DMS 273 treated with DMSO at 0.1 percent for 48 hours (cell line): ENCODE data around the gene HECTD4.

ENCODE experiments used
- DNase-seq: peaks from one replicate; lab custom pipeline; 2025; lab: John Stamatoyannopoulos, UW

Gene HECTD4

DNA sequence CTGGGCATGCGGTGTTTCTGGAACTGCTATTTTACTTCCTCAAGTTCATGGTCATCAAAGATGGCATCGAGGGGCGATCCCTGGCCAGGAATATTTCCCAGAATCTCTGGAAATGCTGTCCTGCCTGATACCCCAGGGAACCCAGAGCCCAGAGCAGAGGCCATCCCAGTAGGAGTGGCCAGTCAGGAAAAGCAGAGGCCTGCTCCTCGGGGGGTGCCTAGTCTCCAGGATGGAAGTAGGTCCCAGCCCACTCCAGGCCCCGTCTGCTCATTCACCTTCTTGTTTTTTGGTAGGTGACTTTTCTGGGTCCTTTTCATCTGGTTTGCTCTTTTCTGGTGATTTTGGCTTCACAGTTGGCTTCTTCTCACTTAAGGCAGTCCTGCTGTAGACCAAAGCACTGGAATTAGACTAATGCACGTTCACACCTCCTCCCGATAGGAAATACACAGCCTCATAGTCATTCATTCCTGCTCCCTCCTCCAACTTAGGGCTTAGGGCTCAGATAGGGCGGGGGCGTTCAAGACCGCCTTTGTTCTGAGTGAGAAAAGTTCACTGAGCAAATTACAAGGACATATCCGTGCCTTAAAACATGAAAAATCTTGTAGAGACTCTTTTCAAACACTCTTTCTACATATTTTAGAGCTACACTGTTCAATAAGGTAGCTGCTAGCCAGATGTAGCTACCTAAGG is 205.8 kb downstream of the HECTD4 start:
- DNase-seq = no peak

DNA sequence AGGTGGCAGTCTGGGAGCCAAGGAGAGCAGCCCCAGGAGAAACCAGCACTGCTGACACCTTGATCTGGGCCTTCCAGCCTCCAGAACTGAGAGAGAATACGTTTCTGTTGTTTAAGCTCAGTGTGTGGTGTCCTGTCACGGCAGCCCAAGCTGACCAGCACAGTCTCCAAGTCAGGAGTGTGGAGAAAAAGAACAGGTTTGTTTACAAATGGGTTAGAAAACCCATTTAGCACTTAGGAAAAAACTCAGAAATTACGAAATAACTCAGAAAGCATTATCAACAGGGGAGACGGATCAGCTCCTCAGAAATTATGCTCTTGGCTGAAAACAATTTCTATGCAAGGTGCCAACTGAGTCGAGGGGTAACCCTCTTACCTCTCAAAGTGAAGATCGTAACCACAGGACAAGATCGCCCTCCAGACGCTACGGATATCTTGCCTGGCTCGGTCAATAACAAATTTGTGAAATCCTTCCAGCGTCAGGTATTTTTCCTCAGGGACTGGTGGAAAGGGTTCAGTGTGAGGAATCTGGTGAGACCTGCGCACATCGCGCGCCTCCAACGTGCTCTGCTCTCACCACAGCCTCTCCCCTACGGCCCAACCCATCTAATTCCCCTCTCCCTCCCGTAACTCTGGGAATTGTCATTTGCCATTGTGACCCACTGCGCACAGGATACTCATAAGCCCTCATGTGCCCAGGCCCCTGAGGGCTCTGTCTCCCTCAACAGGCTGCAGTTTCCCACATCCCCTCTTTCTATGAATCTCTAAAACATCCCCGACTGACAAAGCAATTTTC is 206.7 kb downstream of the HECTD4 start:
- DNase-seq = no peak

DNA sequence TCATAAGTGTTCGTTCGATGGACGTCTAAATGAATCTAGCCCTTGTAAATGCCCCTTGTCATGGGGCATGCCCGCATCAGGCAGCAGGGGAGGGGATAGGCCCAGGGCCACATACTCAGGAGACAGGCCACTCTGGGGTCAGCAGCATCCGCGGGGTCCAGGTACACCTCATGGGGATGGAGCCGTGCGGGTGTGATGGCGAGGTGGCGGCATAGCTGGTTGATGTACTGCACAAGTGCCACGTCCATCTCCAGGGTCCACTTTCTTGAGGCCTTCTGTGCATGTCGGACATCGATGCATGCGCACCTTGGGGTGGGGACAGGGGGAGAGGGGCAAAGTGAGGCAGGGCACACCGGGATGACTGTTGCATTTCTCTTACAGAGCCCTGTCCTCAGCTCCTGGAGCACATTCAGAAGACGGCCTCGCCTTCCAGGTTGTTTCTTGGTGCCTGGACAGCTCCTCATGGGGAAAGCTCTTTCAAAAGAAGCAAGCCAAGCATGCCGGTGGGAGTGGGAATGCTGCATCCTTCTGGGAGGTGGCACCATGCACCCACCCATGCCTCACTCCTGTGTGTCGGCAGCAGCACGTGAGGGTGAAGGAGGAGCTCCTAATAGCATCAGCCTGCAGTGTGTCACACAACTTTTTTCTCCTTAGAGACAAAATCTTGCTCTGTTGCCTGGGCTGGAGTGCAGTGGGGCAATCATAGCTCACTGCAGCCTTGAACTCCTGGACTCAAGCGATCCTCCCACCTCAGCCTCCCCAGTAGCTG is 209.5 kb downstream of the HECTD4 start:
- no peak for DNase-seq

DNA sequence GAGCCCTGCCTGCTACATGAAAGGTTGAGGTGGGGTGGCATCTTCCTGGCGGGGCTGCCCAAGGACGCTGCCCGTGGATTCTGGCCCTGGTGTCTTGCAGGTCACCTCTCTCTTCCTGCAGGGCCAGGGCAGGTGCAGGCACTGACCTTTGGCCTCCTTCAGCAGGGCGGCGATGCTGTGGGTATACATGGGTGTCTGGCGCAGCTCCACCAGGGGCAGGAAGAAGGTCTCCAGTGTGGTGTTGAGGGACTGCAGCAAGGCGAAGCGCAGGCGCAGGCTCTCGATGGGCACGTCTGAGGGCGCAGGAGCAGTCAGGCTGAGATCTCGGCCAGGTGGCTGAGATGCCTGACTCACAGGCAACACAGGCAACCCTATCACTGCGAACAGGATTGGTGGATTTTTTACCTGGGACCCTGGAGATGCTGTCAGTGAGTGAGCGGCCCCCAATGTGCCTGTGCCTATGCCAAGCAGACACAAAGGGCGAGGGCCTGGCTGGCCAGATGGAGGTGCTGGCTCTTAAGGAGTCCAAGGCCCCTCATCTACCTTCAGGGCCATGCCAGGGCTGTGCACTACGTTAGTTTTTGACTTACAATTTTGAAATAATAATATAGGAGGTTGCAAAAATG is 211.1 kb downstream of the HECTD4 start:
- DNase-seq = no peak

DNA sequence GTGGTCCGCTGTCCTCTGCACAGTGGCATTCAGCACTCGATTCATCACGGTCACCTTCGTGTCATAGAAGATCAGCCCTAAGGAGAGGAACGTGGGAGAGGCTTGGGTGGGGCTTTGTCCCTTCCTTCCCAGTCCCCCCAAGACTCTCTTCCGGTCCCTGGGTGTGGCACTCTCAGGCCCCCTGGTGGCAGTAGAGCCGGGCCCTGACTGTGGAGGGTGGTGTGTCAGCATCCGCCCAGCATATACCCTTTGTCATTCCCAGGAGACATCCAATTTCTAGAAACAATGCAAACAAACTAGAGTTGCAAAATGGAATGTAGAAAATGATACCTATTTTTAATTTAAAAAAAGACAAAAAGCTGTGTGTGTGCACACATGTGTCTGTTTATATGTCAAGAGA is 211.9 kb downstream of the HECTD4 start:
- no peak for DNase-seq

DNA sequence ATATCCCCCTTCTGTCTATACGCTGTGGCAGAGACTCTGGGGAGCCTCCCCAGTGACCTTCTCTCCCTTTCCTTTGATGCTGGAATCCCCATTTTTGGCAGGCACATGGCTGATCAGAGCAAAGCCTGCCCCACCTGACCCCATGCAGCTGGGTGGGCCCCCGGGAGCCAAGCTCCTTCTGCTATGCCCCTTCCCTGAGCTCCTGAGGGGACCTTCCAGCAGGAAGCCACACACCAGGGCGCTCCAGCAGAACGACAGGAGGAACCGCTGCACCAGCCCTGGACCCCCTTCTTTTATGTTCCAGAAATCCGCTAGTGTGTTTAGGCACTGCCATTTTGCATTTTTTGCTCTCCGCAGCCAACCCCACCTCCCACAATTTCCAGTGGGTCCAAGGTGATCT is 212.3 kb downstream of the HECTD4 start:
- no peak for DNase-seq

DNA sequence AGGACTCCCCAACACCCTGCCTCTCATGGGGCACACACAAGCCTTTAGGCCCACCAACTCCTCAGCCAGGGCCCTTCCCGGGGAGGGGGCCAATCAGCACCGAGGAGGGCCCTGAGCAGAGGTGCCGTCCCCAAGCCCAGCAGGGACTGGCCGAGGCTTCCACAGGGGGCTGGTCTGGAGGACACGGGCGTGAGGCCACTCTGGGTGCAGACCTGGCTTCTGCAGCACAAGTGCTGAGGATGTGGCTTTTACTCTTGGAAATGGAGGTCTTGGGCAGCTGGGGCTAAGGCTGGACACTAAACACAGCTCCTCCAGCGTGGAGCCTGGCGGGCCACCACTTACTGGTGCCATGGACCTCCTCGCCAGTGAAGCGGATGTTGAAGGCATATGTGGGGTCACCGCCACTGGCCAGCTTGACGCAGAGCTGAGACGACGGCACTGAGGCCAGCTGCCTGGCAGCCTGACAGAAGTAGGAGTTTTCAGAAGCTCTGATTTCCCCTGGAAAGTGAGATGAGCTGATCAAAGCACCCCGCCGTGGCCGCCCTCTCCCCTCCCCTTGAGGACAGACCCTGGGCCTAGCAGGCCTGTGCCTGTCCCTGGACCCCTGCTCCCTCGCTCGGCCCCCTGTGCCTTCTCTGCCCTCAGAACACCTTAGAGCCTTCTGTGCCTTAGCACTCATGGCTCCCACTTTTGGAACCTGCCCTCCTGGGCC is 212.9 kb downstream of the HECTD4 start:
- no peak for DNase-seq

DNA sequence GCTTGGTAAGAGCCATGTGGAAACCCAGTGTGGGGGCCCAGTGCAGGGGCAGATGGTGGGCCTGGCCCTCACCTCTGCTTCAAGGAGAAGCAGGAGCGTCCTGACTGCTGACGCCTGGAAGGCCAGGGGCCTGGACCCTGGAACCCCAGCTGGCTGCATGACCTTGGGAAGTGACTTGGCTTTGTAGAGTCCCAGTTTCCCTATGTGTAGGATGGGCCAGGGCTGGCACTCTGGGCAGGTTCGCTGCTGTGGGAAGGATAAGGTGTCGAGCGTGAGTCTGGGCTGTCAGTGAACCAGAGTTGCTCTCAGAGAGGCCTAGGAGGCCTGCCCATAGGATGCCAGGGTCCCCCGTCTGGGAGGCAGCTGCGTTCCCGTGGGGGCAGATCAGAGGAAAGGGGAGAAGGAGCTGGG is 213.7 kb downstream of the HECTD4 start:
- DNase-seq = no peak

DNA sequence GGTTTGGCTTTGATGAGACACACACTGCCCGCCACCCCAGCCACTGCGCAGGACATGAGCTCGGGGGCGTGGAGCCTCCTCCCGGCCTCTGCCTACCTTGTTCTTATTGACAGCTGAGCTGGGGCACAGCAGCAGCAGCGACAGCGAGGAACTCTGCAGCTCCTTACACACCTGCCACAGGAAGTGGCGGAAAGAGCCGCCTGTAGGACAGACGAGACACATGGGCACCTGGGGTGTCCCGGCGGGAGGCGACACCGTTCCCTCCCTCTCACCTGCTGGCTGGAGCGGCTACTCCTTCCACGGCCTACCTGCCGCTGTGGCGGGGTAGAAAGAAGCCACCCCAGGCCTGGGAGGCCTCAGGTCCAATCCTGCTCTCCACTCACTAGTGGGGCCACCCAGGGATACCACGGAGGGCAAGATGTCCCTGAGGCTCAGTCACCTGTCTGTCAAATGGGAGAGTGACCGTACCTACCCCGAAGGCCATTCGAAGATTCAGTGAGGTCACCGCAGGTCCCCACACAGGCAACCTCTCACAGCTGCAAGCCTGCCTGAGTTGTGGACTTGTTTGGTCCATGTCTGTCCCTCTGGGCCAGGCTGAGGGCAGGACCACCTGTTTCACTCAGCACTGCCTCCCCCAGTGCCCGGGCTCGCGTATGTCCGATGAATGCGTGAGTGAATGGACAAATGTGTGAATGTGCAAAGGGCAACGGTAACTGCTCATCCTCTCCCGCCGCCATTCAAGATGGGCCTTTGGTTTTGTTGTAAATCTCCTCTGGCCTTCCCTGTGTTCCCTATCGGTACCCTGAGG is 214.3 kb downstream of the HECTD4 start:
- no peak for DNase-seq

DNA sequence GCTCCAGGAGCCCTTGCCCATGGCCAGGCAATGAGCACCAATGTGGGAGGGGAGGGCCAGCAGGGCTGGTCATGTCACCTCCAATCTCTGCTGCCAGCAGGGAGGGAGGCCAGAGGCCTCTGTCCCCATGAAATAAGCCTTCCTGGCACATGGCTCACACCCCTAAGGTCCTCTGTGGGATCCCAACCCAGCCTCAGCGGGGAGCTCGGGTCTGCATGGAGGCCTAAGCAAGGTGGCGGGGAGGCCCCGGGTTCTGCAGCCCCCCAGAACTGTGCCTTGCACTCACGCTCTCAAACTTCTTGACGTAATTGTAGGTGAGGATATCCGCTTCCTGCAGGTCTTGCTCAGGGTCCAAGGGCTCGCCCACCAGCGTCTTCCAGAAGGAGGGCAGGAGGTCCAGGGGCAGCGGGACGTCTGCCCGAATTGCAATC is 215.2 kb downstream of the HECTD4 start:
- DNase-seq = no peak

DNA sequence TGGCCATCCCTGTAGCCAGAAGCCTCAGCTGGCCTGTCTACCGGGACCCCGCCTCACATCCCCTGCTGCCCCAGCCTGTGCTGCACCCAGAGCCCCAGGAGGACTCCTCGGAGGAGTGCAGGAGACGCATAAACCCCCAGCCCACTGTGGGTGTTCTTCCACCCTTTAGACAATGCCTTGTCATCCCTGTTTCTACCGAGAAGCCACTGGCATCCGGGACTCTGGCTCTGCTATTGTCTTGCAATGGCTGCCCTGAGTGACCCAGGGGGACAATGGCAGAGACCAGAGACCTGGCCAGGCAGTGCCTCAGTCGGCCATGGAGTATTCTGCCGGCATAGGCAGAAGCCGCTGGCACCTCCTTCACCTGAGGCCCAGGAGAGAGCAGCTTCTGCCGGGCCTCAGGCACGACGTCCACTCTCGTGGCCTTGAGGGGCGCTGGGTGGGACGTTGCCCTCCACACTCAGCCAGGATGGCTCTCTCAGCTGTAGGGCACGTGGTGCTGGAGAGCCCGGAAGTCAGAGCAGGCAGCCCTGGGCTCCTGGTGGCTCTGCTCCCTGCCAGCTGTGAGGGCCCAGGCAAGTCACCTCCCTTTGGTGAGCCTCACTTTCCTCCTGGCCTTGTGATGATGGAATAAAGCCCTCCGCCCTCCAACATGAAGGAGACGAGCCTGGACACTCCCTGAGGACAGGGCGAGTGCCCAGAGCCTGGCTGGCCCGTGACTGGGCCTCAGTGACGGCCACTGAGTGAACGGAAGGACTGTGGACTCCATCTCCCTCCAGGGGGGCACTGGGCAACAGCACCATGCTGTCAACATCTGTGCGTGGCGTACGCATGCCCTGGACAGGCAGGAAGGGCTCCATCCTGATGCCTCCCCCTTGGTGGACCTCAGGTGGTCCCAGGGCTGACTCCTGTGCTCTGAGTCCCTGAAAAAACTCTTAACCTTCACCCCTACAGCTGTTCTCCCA is 215.9 kb downstream of the HECTD4 start:
- no peak for DNase-seq

DNA sequence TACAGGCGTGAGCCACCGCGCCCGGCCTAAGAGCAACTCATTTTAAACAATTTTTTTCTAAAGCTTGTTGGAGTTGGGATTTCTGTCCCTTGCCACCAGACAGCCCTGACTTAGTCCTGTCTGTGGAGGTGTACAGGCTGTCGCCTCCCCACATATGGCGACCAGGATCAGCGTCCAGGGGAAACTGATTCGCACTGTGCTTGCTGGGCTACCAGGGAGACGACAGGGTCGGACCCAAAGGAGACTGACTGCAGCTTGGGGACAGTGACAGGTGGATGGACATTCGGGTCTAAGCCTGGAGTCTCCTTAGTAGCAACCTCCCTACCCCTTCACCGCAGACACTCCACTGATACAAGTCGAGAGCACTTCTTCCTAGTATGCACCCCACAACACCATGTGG is 216.6 kb downstream of the HECTD4 start:
- no peak for DNase-seq

DNA sequence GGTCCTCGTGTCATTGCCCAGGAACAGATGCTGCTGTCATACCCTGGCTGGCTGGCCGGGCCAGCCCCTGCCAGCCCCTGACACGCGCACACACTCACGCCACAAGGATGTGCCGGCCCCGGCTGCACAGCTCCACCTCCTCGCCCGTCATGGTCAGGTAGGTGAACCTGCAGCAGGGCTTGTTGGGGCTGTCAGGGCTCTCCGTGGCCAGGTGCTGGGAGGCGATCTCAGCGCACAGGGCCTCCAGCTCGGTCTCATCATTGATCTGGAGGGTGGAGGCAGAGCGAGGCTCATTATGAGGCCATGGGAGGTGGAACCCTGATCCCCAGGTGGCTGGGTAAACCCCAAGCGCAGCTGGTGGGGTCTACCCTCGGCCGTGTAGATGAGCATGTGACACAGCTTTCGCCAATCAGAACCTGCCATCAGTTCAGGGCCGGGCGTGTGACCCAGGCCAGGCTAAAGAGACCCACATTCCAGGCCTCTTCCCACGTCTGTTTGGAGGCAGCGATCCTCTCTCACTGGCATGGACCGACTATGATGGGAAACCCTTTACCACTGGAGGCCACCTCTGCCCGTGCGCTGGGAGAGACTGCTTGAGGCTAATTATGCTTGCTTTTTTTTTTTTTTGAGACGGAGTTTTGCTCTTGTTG is 218.1 kb downstream of the HECTD4 start:
- no peak for DNase-seq

DNA sequence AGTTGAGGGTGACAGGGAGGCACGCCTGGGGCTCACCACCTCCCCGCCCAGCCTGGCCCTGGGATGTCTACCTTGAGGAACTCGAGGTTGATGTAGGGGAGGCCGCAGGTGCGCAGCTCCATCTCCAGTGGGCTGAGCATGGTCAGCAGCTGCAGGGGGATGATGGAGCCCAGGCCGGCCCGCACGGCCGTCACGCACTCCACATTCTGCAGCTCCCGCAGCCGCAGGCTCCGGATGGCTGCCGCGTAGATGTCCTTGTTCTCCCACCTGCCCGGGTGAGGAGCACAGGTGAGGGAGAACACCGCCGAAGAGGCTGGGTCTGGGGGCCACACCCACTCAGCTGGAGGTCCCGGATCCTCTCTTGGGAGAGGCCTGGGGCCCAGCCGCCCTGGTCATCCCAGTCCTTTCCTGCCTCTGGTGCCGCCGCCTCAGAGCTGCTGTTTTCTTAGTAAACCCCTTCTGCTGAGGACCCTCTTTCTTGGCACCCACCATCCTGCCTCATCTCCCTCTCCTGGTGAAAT is 218.7 kb downstream of the HECTD4 start:
- no peak for DNase-seq

DNA sequence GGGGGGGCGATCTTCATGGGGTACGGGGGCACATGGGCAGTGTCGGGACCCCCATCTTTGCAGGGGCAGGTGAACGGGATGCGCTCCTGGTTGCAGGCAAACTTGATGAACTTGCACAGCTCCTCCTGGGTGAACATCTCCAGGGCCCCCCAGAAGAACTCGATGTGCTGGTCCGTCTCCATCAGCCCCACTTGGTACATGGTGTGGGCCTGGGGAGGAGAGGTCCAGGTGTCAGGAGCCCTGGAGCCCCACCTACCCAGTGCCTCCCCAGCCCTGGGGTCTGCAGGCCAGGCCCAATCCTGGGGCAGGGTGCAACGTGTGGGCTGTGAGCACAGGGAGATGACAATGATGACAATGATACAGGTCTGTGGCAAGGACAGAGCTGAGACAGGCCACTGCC is 219.2 kb downstream of the HECTD4 start:
- DNase-seq = no peak

DNA sequence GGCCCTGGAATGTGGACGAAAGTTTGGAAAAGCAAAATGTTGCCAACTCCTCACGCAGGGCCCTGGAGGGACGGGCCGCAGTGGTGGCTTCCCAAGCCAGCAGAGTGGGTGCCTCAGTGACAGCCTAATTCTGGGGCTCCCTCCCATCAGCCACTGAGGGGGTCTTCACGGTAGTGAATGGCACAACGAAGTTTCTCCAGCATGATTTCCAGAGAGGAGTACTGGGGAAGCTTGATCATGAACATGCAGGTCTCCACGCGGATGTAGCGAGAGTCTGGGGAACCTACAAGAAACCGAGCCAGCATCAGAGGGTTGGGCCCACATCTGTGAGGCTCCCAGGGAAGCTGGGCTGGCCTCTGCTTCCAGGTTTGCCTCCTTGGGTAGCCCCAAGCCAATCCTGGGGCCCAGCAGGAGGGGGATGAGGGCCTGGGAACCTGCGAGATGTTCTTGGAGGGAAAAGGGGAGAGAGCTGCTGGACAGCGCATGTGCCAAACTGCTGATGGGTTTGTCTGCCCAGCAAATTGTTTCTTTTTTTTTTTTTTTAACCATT is 219.9 kb downstream of the HECTD4 start:
- no peak for DNase-seq

DNA sequence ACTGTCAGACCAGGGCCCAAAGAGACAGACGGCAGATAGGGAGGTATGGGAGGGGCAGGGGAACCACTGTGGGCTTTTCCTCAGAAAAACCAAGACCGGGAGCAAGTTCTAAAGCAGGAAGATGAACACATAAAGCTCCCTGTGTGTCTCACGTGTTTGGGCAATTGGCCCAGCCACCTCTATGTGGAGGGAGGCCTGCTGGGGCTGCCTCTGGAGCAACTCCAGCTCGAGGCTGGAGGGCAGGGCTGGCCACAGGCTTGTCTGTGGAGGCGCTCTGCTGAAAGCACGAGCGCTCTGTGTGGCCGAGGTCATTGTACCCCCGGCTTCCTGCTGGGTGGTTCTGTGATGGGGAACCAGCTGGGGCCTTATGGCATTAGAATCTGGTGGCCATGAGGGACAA is 220.5 kb downstream of the HECTD4 start:
- no peak for DNase-seq

DNA sequence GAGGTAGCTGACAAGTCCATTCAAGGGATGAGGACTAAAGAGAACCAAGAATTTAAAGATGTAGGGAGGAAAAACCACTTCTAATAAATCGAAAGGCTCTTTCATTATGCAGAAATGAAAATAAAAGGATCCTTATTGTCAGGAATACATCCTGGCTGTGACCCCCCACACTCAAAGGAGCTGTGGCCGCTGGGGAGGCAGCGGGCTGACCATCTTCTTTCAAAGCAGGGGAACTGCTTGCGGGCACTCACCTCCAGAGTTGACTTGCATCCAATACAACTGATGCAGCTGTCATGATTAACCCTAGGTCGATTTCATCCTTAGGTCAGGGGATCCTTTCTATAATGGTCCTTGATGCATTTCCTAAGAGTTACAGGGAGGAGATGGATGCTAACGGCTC is 221.6 kb downstream of the HECTD4 start:
- no peak for DNase-seq

DNA sequence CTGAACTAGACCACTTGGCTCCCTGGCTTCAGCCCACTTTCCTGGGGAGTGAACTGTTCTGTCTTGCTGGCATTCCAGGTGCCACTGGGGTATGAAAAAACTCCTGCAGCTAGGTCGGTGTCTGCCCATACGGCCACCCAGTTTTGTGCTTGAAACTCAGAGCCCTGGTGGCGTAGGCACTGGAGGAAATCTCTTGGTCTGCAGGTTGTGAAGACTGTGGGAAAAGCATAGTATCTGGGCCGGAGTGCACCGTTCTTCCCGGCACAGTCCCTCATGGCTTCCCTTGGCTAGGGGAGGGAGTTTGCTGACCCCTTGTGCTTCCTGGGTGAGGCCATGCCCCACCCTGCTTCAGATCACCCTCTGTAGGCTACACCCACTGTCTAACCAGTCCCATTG is 223.1 kb downstream of the HECTD4 start:
- no peak for DNase-seq
